Endodermal cell (in vitro differentiated cells): ENCODE data around the gene MAST2. TPM values are rescaled to one million over a fixed set of nuclear protein-coding genes. Genes with fewer than 3 reads are reported as not detected.

Experiments
- DNase-seq: peaks from one replicate; pipeline ENCODE4 v3.0.0-alpha.2; 2017
- H3K27ac ChIP-seq: 2 replicates; pipeline ENCODE4 v1.5.1; 2013; ENCODE audit warnings: mild to moderate bottlenecking, low read depth, low read length, moderate library complexity
- H3K27me3 ChIP-seq: 2 replicates; pipeline ENCODE4 v1.6.1; 2013; ENCODE audit warnings: mild to moderate bottlenecking, low read length, moderate library complexity; ENCODE audit not compliant: insufficient read depth, control insufficient read depth, poor library complexity, severe bottlenecking
- H3K36me3 ChIP-seq: 2 replicates; pipeline ENCODE4 v1.7.0; 2013; ENCODE audit warnings: mild to moderate bottlenecking, low read length, moderate library complexity; ENCODE audit not compliant: control insufficient read depth, insufficient read depth
- H3K4me1 ChIP-seq: one replicate; pipeline ENCODE4 v1.7.0; 2013; ENCODE audit warnings: low read length; ENCODE audit not compliant: control insufficient read depth, insufficient read depth
- H3K4me3 ChIP-seq: 2 replicates; pipeline ENCODE4 v1.5.1; 2013; ENCODE audit warnings: mild to moderate bottlenecking, low read length, moderate library complexity
- H3K9ac ChIP-seq: 2 replicates; pipeline ENCODE4 v1.6.1; 2013; ENCODE audit warnings: mild to moderate bottlenecking, low read length, moderate library complexity; ENCODE audit not compliant: poor library complexity, severe bottlenecking; ENCODE audit errors: extremely low read depth
- H3K9me3 ChIP-seq: 2 replicates; pipeline ENCODE4 v1.6.1; 2013; ENCODE audit warnings: mild to moderate bottlenecking, low read length, moderate library complexity; ENCODE audit not compliant: control insufficient read depth
- H3K27ac Mint-ChIP-seq: 2 replicates; pipeline ENCODE4 v1.8.0; 2020; ENCODE audit warnings: mixed read lengths
- H3K27me3 Mint-ChIP-seq: 2 replicates; pipeline ENCODE4 v1.8.0; 2021; ENCODE audit warnings: mild to moderate bottlenecking, mixed read lengths; ENCODE audit not compliant: insufficient read depth
- H3K36me3 Mint-ChIP-seq: 2 replicates; pipeline ENCODE4 v1.8.0; 2020; ENCODE audit warnings: low read depth, mixed read lengths
- H3K4me1 Mint-ChIP-seq: 2 replicates; pipeline ENCODE4 v1.8.0; 2020; ENCODE audit warnings: mixed read lengths
- H3K4me3 Mint-ChIP-seq: 2 replicates; pipeline ENCODE4 v1.8.0; 2020; ENCODE audit warnings: mild to moderate bottlenecking, moderate library complexity, mixed read lengths
- H3K9me3 Mint-ChIP-seq: 2 replicates; pipeline ENCODE4 v1.8.0; 2020; ENCODE audit warnings: mild to moderate bottlenecking, mixed read lengths
- WGBS, 2 experiments: methylation state at CpG; one replicate each; pipeline versions ENCODE4 v1.1.5 to v1.1.7; 2013; ENCODE audit warnings: missing lambda C conversion rate in 2 of 2, mixed read lengths in 1 of 2; ENCODE audit not compliant: insufficient coverage in 1 of 2, insufficient read length in 1 of 2; 5-methylcytosine and 5-hydroxymethylcytosine counted together
- total RNA-seq, 2 donors: library from RNA; stranded (reverse); fragmentation: NEBNext Ultra II Directional in 1 of 2; extraction: Animal tissue kit (Norgen Biotek cat#: 25700) in 1 of 2; gene quantifications; 2 replicates in 1 of 2; 3 replicates in 1 of 2; pipeline ENCODE4 v1.2.1, GENCODE V29; 2021
- TF ChIP-seq, protein P1 (sequence below): fragments of 200-600 bp; sonication (generic); conservative IDR thresholded peaks from 2 replicates; pipeline ENCODE4 v1.5.0; 2021; ENCODE audit warnings: antibody characterized with exemption, mild to moderate bottlenecking

Gene MAST2
- total RNA-seq, 2 donors from 2014 or later, result 46.3 to 60.7 TPM

DNA sequence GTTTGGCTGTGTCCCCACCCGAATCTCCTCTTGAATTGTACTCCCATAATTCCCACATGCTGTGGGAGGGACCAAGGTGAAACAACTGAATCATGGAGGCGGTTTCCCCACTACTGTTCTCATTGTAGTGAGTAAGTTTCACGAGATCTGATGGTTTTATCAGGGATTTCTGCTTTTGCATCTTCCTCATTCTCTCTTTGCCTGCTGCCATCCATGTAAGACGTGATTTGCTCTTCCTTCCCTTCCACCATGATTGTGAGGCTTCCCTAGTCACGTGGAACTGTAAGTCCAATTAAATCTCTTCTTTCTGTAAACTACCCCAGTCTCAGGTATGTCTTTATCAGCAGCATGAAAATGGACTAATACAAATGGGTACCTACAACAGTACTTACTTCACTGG lies 255.5 kb downstream of the MAST2 start:
- H3K9me3 ChIP-seq, result peaks cover 17% of the 10 kb centered on the region
- no peaks in the 10 kb centered on the region for H3K27me3 ChIP-seq
- no peak overlapping the region for H3K9ac ChIP-seq
- H3K36me3 ChIP-seq, result peaks cover 42% of the 10 kb centered on the region
- TF ChIP-seq, protein P1, sequence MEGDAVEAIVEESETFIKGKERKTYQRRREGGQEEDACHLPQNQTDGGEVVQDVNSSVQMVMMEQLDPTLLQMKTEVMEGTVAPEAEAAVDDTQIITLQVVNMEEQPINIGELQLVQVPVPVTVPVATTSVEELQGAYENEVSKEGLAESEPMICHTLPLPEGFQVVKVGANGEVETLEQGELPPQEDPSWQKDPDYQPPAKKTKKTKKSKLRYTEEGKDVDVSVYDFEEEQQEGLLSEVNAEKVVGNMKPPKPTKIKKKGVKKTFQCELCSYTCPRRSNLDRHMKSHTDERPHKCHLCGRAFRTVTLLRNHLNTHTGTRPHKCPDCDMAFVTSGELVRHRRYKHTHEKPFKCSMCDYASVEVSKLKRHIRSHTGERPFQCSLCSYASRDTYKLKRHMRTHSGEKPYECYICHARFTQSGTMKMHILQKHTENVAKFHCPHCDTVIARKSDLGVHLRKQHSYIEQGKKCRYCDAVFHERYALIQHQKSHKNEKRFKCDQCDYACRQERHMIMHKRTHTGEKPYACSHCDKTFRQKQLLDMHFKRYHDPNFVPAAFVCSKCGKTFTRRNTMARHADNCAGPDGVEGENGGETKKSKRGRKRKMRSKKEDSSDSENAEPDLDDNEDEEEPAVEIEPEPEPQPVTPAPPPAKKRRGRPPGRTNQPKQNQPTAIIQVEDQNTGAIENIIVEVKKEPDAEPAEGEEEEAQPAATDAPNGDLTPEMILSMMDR, result no peak
- DNase-seq, result no peak
- peaks cover 14% of the 10 kb centered on the region for H3K9me3 Mint-ChIP-seq
- no peaks in the 10 kb centered on the region for H3K4me1 ChIP-seq
- no peak overlapping the region for H3K27ac Mint-ChIP-seq
- H3K4me3 Mint-ChIP-seq, result no peak overlapping the region
- peaks cover 66% of the 10 kb centered on the region for H3K36me3 Mint-ChIP-seq
- H3K27me3 Mint-ChIP-seq, result no peaks in the 10 kb centered on the region
- no peak overlapping the region for H3K27ac ChIP-seq
- H3K4me1 Mint-ChIP-seq, result peaks cover 2% of the 10 kb centered on the region
- H3K4me3 ChIP-seq, result no peak overlapping the region
- WGBS, 2 experiments, result 94 to 95% methylated on average over 2 to 5 of the region's 5 CpGs

DNA sequence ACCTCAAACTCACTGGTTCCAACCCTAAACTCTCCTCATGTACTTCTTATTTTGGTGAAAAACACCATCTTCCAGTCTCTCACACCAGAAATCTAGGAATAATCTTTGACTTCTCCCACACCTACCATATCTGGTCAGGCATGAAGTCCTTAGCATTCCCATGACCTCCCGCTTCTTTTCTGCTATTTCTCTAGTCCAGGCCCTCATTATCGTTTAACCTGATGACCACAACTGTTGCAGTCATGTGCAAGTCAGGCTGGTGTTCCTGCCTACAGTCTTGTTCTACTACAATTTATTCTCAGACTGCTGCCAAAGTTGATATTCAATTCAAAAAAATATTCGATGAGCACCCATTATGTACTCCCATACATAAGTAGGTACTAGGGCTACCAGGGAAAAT lies 257.7 kb downstream of the MAST2 start:
- no peak for DNase-seq
- Mint-ChIP-seq H3K36me3 (peaks cover 62% of the 10 kb centered on the region), H3K27ac (no peak overlapping the region), H3K9me3 (peaks cover 14% of the 10 kb centered on the region), H3K27me3 (no peaks in the 10 kb centered on the region), H3K4me3 (no peak overlapping the region), H3K4me1 (peaks cover 2% of the 10 kb centered on the region)
- Histone ChIP-seq H3K9ac (no peak overlapping the region), H3K27ac (no peak overlapping the region), H3K9me3 (peaks cover 17% of the 10 kb centered on the region), H3K36me3 (peaks cover 50% of the 10 kb centered on the region), H3K27me3 (no peaks in the 10 kb centered on the region), H3K4me3 (no peak overlapping the region), H3K4me1 (no peaks in the 10 kb centered on the region)
- 64 to 67% methylated on average over 3 of the region's 3 CpGs for WGBS, 2 experiments
- TF ChIP-seq, protein P1, result no peak

DNA sequence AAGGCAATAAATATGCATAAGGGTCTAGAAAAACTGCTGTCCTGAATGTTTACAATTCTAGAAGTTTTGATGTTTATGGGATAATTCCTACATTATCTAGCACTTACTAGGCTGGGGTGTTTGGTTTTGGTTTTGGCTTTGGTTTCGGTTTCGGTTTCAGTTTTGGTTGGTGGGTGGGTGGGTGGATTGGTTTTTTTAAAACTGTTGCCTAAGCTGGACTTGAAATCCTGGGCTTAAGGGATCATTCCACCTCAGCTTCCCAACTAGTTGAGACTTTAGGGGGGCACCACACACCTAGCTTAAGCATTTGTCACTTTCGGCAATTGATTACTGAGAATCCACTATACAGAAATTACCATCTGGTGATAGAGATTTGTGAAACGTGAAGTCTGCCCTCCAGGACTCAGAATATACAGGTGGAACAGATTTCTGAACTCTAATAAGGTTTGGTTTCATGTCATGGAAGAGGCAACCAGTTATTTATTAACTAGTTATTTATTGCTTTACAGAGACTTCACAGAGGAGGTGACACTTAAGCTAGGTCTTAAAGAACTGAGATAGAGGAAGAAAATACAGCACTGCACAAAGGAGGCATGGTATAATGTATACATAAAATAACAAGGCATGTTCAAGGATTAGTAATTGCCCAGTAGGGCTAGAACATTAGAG lies 259.4 kb downstream of the MAST2 start:
- WGBS, 2 experiments, result 80 to 93% methylated on average over 2 to 3 of the region's 4 CpGs
- H3K9me3 Mint-ChIP-seq, result peaks cover 9% of the 10 kb centered on the region
- no peak overlapping the region for H3K4me3 Mint-ChIP-seq
- Histone ChIP-seq H3K4me3 (no peak overlapping the region), H3K36me3 (peaks cover 46% of the 10 kb centered on the region), H3K27me3 (no peaks in the 10 kb centered on the region), H3K9me3 (peaks cover 17% of the 10 kb centered on the region), H3K4me1 (no peaks in the 10 kb centered on the region), H3K9ac (no peak overlapping the region), H3K27ac (no peak overlapping the region)
- H3K27ac Mint-ChIP-seq, result no peak overlapping the region
- no peaks in the 10 kb centered on the region for H3K27me3 Mint-ChIP-seq
- TF ChIP-seq, protein P1, result no peak
- peaks cover 2% of the 10 kb centered on the region for H3K4me1 Mint-ChIP-seq
- peaks cover 53% of the 10 kb centered on the region for H3K36me3 Mint-ChIP-seq
- DNase-seq, result no peak
